Stomach smooth muscle (tissue), 2 donors: ENCODE data around the gene ANKRD61.
"Not testable (repeated sequence)": the region's sequence is repeated elsewhere in the genome, so short reads cannot be mapped to it uniquely, and the experiment has no call there.

Source experiments
- H3K27ac ChIP-seq: one replicate; pipeline ENCODE4 v1.7.0; 2013; ENCODE audit warnings: mild to moderate bottlenecking, low read length, inconsistent platforms
- H3K27me3 ChIP-seq, 2 donors: one replicate each; pipeline ENCODE4 v1.7.0; 2013; ENCODE audit warnings: low read length in 2 of 2; ENCODE audit not compliant: insufficient read depth in 2 of 2, control insufficient read depth in 1 of 2
- H3K36me3 ChIP-seq, 2 donors: one replicate each; pipeline ENCODE4 v1.7.0; 2013; ENCODE audit warnings: low read length in 2 of 2; ENCODE audit not compliant: control insufficient read depth in 2 of 2, insufficient read depth in 2 of 2
- H3K4me1 ChIP-seq: one replicate; pipeline ENCODE4 v1.7.0; 2013; ENCODE audit warnings: low read length; ENCODE audit not compliant: control insufficient read depth, insufficient read depth
- H3K4me3 ChIP-seq, 2 donors: one replicate each; pipeline ENCODE4 v1.7.0; 2013; ENCODE audit warnings: low read length in 2 of 2
- H3K9ac ChIP-seq, 2 donors: one replicate each; pipeline ENCODE4 v1.7.0; 2013; ENCODE audit warnings: low read length in 2 of 2, mild to moderate bottlenecking in 1 of 2
- H3K9me3 ChIP-seq, 2 donors: one replicate each; pipeline ENCODE4 v1.7.0; 2013; ENCODE audit warnings: low read length in 2 of 2; ENCODE audit not compliant: control insufficient read depth in 2 of 2
- donor health status: healthy.
- donor health status: Pancreatic carcinoma.

ANKRD61 gene

DNA sequence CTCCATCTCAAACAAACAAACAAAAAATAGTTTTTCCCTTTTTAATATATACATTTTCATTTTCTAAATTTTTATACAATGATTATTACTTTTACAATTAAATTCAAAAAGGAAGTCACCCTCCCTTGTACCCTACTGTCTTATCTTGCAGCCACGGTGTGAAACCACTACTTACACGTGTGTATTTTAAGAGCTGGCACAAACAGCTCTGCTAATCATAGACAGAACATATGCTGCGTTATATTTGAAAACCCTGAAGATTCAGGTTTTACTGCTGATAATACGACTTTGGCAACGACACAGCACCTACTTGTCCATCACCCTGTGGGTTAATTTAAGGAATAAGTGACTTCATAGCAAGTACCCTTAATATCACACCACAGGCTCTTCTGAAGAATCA, 991 bp downstream of the ANKRD61 start:
- H3K9me3 ChIP-seq: no peaks in the 10 kb centered on the region
- H3K27me3 ChIP-seq: no peaks in the 10 kb centered on the region
- peaks cover 34 to 37% of the 10 kb centered on the region in 2 donors for H3K36me3 ChIP-seq
- peaks cover 2% of the 10 kb centered on the region for H3K4me1 ChIP-seq
- H3K4me3 ChIP-seq: no peak overlapping the region
- H3K9ac ChIP-seq: no peak overlapping the region
- no peak overlapping the region for H3K27ac ChIP-seq

DNA sequence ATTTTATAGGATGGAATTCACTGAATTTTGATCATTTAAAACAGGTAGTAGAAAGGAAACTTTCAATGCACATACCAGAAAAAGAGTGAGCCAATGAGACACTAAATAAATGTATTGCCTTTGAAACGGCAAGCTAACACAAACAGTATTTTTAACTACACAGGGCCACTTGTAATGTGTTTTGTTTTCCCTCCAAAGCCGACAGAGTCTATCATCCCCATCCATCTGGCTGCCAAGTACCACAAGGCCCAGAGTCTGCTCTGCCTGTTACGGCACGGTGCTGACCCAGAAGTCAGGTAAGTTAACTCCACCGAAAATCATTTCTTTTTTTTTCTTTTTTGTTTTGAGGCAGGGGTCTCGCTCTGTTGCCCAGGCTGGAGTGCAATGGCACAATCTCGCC, 1.5 kb downstream of the ANKRD61 start:
- Histone ChIP-seq H3K27me3 (no peaks in the 10 kb centered on the region), H3K4me1 (peaks cover 2% of the 10 kb centered on the region), H3K9me3 (no peaks in the 10 kb centered on the region), H3K4me3 (no peak overlapping the region), H3K9ac (no peak overlapping the region), H3K36me3 (peaks cover 31 to 33% of the 10 kb centered on the region in 2 donors), H3K27ac (no peak overlapping the region)

- Histone ChIP-seq H3K27me3 (no peaks in the 10 kb centered on the region), H3K9ac (no peak overlapping the region), H3K9me3 (no peaks in the 10 kb centered on the region), H3K36me3 (peaks cover 33 to 34% of the 10 kb centered on the region in 2 donors), H3K4me3 (no peak overlapping the region), H3K27ac (no peak overlapping the region), H3K4me1 (peaks cover 2% of the 10 kb centered on the region)
Observed at GRCh38 chr7:6035165-6035564, 4.0 kb downstream of the ANKRD61 start.

- no peaks in the 10 kb centered on the region for H3K9me3 ChIP-seq
- no peak overlapping the region for H3K27ac ChIP-seq
- H3K27me3 ChIP-seq: no peaks in the 10 kb centered on the region
- peaks cover 2% of the 10 kb centered on the region for H3K4me1 ChIP-seq
- no peak overlapping the region for H3K4me3 ChIP-seq
- peaks cover 38% of the 10 kb centered on the region in 2 donors for H3K36me3 ChIP-seq
- no peak overlapping the region for H3K9ac ChIP-seq
Observed at GRCh38 chr7:6035686-6036085, 4.5 kb downstream of the ANKRD61 start.

DNA sequence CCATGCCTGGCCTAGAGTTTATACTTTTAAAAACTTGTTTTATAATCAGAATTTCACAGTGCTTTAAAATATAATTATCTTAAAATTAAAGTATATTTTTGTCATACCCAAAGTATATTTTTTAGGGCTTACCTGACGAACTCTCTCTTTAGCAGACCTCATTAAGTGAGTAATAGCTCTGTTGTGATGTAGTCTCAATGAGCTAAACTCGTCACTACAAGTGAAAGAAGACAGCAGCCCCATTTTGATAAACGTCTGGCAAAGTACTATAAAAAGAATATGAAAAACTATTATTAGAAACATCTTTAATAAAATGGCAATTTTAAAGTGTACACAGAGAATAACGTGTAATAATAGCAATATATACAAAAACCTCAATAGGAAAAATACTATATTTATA, 18.6 kb downstream of the ANKRD61 start:
- no peak overlapping the region for H3K9ac ChIP-seq
- H3K27me3 ChIP-seq: no peaks in the 10 kb centered on the region
- no peaks in the 10 kb centered on the region for H3K4me1 ChIP-seq
- no peak overlapping the region for H3K27ac ChIP-seq
- peaks cover 9 to 22% of the 10 kb centered on the region in 2 donors for H3K36me3 ChIP-seq
- no peak overlapping the region for H3K4me3 ChIP-seq
- no peaks in the 10 kb centered on the region for H3K9me3 ChIP-seq

DNA sequence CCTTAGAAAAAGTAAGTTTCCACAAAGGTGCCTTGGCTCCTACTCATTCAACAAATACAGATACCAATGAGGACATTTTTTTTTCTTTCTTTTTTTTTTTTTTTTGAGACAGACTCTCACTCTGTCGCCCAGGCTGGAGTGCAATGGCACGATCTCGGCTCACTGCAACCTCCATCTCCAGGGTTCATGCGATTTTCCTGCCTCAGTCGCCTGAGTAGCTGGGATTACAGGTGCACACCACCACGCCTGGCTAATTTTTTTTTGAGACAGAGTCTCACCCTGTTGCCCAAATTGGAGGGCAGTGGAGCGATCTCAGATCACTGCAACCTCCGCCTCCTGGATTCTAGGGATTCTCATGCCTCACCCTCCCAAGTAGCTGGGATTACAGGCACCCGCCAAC, 20.0 kb downstream of the ANKRD61 start:
- not testable (repeated sequence) for H3K9ac ChIP-seq, H3K4me1 ChIP-seq, H3K27ac ChIP-seq, H3K9me3 ChIP-seq, H3K4me3 ChIP-seq, H3K27me3 ChIP-seq
- H3K36me3 ChIP-seq: peaks cover 9 to 15% of the 10 kb centered on the region in 2 donors

DNA sequence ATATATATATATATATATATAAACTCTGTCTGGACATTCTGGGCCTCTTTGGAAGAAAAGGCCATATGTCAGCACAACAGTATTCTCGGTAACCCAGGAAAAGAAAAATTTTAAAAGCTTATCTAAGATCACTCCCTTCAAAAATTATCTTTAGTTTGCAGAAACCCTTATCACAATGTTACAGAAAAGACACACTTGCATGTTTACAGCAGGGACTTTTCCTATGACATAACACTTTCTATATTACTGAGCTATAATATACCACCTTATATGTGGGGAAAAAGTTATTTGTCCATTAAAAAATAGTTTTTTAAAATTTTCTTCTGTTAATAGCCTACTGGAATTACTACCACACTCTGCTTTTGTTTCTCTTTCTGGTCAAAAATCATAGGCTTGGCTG, 25.4 kb downstream of the ANKRD61 start:
- no peaks in the 10 kb centered on the region for H3K9me3 ChIP-seq
- no peak overlapping the region for H3K4me3 ChIP-seq
- peaks cover 5% of the 10 kb centered on the region for H3K4me1 ChIP-seq
- peaks cover 0 to 6% of the 10 kb centered on the region in 2 donors for H3K36me3 ChIP-seq
- H3K27me3 ChIP-seq: no peaks in the 10 kb centered on the region
- H3K9ac ChIP-seq: no peak overlapping the region
- H3K27ac ChIP-seq: no peak overlapping the region

DNA sequence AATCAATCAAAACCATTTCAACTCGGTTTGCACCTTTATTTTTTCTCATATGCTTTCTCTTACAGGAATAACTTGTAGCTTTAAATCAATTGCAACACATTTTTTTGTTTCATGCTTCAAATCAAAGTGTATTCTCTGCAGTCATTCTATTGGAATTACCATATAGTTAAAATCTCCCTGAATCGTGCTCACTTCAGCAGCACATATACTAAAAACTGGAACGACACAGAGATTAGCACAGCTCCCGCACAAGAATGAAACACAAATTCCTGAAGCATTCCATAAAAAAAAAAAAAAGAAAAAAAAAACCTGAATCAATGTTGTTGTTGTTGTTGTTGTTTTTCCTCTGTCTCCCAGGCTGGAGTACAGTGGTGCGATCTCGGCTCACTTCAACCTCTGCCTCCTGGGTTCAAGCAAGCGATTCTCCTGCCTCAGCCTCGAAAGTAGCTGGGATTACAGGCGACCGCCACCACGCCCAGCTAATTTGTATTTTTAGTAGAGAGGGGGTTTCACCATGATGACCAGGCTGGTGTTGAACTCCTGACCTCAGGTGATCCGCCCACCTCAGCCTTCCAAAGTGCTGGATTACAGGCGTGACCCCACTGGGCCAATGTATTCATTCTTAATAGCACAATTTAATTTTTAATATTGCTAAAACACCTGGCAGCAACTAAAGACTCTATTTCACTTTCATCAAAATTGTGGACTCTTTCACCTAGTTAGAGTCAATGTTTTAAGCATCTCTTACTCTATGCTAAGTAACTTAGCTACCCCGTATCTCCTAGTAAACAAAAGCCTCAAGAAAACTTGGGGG, 26.3 kb downstream of the ANKRD61 start:
- no peak overlapping the region for H3K27ac ChIP-seq
- H3K4me3 ChIP-seq: peak overlapping the region in 1 of 2 donors; percentile 87
- no peaks in the 10 kb centered on the region for H3K9me3 ChIP-seq
- peaks cover 0 to 6% of the 10 kb centered on the region in 2 donors for H3K36me3 ChIP-seq
- peaks cover 5% of the 10 kb centered on the region for H3K4me1 ChIP-seq
- no peak overlapping the region for H3K9ac ChIP-seq
- no peaks in the 10 kb centered on the region for H3K27me3 ChIP-seq

DNA sequence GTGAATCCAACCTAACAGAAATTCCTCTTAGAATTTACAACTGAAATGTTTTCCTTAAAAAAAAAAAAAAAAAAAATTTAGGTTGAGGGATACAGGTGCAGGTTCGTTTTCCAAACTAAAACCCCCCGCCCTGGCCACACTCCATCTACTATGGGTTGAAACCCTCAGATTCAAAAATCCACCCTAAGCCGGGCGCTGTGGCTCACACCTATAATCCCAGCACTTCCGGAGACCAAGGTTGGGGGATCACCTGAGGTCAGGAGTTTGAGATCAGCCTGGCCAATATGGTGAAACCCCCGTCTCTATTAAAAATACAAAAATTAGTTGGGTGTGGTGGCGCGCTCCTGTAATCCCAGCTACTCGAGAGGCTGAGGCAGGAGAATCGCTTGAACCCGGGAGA, 28.8 kb downstream of the ANKRD61 start:
- H3K27ac ChIP-seq, H3K4me3 ChIP-seq, H3K4me1 ChIP-seq, H3K36me3 ChIP-seq, H3K27me3 ChIP-seq, H3K9ac ChIP-seq, H3K9me3 ChIP-seq: not testable (repeated sequence)

GRCh38 chr7:6071406-6071805, 40.2 kb downstream of the ANKRD61 start:
- Histone ChIP-seq H3K27me3 (no peaks in the 10 kb centered on the region), H3K36me3 (no peaks in the 10 kb centered on the region), H3K27ac (no peak overlapping the region), H3K4me1 (no peaks in the 10 kb centered on the region), H3K9ac (no peak overlapping the region), H3K4me3 (no peak overlapping the region), H3K9me3 (no peaks in the 10 kb centered on the region)

DNA sequence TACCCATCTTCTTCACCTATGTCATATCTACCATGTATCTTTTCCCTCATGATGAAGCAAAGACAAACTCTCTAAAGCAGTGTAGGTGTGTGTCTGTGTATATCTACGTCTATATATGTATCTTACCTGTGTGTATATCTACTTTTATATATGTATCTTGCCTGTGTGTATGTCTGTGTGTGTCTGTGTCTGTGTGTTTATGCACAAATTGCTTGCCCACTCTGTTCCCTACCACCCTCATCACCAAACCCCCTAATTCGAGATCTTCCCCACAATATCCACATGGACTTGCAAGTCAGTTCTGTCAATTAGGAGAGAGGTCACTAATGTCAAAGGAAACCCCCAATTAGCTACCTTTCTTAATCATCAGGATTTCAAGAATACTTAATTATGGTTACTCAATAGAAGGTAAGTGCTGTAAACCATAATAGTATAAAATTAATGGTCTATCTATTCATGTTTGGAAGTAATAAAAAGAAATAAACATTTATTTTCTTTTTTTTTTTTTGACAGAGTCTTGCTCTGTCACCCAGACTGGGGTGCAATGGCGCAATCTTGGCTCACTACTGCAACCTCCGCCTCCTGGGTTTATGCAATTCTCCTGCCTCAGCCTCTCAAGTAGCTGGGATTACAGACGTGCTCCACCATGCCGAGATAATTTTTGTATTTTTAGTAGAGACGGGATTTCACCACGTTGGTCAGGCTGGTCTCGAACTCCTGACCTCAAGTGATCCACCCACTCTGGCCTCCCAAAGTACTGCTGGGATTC, 43.6 kb downstream of the ANKRD61 start:
- H3K4me1 ChIP-seq: no peaks in the 10 kb centered on the region
- no peaks in the 10 kb centered on the region for H3K36me3 ChIP-seq
- no peaks in the 10 kb centered on the region for H3K27me3 ChIP-seq
- H3K9ac ChIP-seq: no peak overlapping the region
- no peak overlapping the region for H3K27ac ChIP-seq
- no peak overlapping the region for H3K4me3 ChIP-seq
- no peaks in the 10 kb centered on the region for H3K9me3 ChIP-seq
